Liver (tissue), 9 donors: ENCODE data around the gene C16orf74. TPM values are rescaled to one million over a fixed set of nuclear protein-coding genes. Genes with fewer than 3 reads are reported as not detected.

ENCODE experiments used
- DNase-seq: peaks from one replicate; pipeline ENCODE4 v3.0.0-alpha.2; 2017; ENCODE audit warnings: low spot score
- H3K27ac ChIP-seq, 2 donors: one replicate each; pipeline ENCODE4 v1.7.0; 2013; ENCODE audit warnings: inconsistent platforms in 2 of 2, low read length in 2 of 2, control low read depth in 1 of 2, low read depth in 1 of 2, mild to moderate bottlenecking in 1 of 2
- H3K27me3 ChIP-seq, 4 donors: one replicate each; pipeline versions ENCODE4 v1.6.1 to v1.7.0; 2013; ENCODE audit warnings: low read length in 3 of 4, inconsistent platforms in 1 of 4, mild to moderate bottlenecking in 1 of 4, moderate library complexity in 1 of 4; ENCODE audit not compliant: control insufficient read depth in 4 of 4, insufficient read depth in 4 of 4
- H3K36me3 ChIP-seq, 4 donors: one replicate each; pipeline versions ENCODE4 v1.6.1 to v1.7.0; 2013; ENCODE audit warnings: low read length in 3 of 4, mild to moderate bottlenecking in 3 of 4, low read depth in 1 of 4, moderate library complexity in 1 of 4; ENCODE audit not compliant: control insufficient read depth in 4 of 4, insufficient read depth in 3 of 4
- H3K4me1 ChIP-seq, 4 donors: one replicate each; pipeline versions ENCODE4 v1.6.1 to v1.7.0; 2013; ENCODE audit warnings: low read length in 3 of 4, mild to moderate bottlenecking in 3 of 4, moderate library complexity in 1 of 4; ENCODE audit not compliant: control insufficient read depth in 4 of 4, insufficient read depth in 4 of 4
- H3K4me3 ChIP-seq, 3 donors: one replicate each; pipeline versions ENCODE4 v1.6.1 to v1.7.0; 2013; ENCODE audit warnings: low read length in 3 of 3, control low read depth in 1 of 3, low read depth in 1 of 3, mild to moderate bottlenecking in 1 of 3
- H3K9ac ChIP-seq, 2 donors: one replicate each; pipeline ENCODE4 v1.7.0; 2013; ENCODE audit warnings: low read length in 2 of 2, mild to moderate bottlenecking in 2 of 2, moderate library complexity in 2 of 2, control low read depth in 1 of 2, low read depth in 1 of 2
- H3K9me3 ChIP-seq, 4 donors: one replicate each; pipeline versions ENCODE4 v1.6.1 to v1.7.0; 2013; ENCODE audit warnings: low read length in 3 of 4; ENCODE audit not compliant: control insufficient read depth in 4 of 4
- EGR1 ChIP-seq, 2 donors: IDR thresholded peaks; 2 replicates each; pipeline ENCODE4 v1.6.1; 2016 to 2018; ENCODE audit warnings: antibody characterized with exemption in 2 of 2, low read depth in 2 of 2
- FOXA1 ChIP-seq: IDR thresholded peaks from 2 replicates; pipeline ENCODE4 v1.6.1; 2016; ENCODE audit warnings: antibody characterized with exemption
- FOXA2 ChIP-seq: IDR thresholded peaks from 2 replicates; pipeline ENCODE4 v1.6.1; 2016; ENCODE audit warnings: antibody characterized with exemption
- GABPA ChIP-seq, 2 donors: IDR thresholded peaks in 1 of 2; conservative IDR thresholded peaks in 1 of 2; 2 replicates each; pipeline ENCODE4 v1.6.1; 2016; ENCODE audit warnings: antibody characterized with exemption in 2 of 2, mild to moderate bottlenecking in 1 of 2, moderate library complexity in 1 of 2
- HNF4A ChIP-seq, 2 donors: conservative IDR thresholded peaks; 2 replicates each; pipeline ENCODE4 v1.6.1; 2016; ENCODE audit warnings: antibody characterized with exemption in 2 of 2, mild to moderate bottlenecking in 2 of 2
- HNF4G ChIP-seq: IDR thresholded peaks from 2 replicates; pipeline ENCODE4 v1.6.1; 2016; ENCODE audit warnings: antibody characterized with exemption
- NR2F2 ChIP-seq: IDR thresholded peaks from 2 replicates; pipeline ENCODE4 v1.6.1; 2016; ENCODE audit warnings: antibody characterized with exemption
- RAD21 ChIP-seq, 2 donors: IDR thresholded peaks; 2 replicates each; pipeline ENCODE4 v1.6.1; 2016; ENCODE audit warnings: antibody characterized with exemption in 2 of 2, mild to moderate bottlenecking in 2 of 2
- RXRA ChIP-seq, 2 donors: IDR thresholded peaks; 2 replicates each; pipeline ENCODE4 v1.6.1; 2017 to 2018; ENCODE audit warnings: antibody characterized with exemption in 2 of 2, mild to moderate bottlenecking in 1 of 2
- TAF1 ChIP-seq: conservative IDR thresholded peaks from 2 replicates; pipeline ENCODE4 v1.6.1; 2016; ENCODE audit warnings: antibody characterized with exemption, mild to moderate bottlenecking
- WGBS: extraction: QIAGEN DNeasy Blood & Tissue Kit; methylation state at CpG from one replicate; pipeline ENCODE4 v1.1.7; 2013; 5-methylcytosine and 5-hydroxymethylcytosine counted together
- polyA plus RNA-seq, 2 donors: library from polyadenylated mRNA; stranded (reverse) in 1 of 2; unstranded in 1 of 2; fragments of 200-250 nt in 1 of 2; fragments of >200 nt in 1 of 2; fragmentation: Nextera tagmentation in 1 of 2; extraction: Ambion mirVana in 1 of 2; gene quantifications; one replicate each; pipeline versions ENCODE4 v1.2.1 to v1.2.3, GENCODE V29; 2013 to 2015
- total RNA-seq, 2 donors: library from RNA; depleted of rRNA; stranded (reverse); fragments of >200 nt; gene quantifications; one replicate each; pipeline ENCODE4 v1.2.3, GENCODE V29; 2014
- TF ChIP-seq, protein P1 (sequence below): IDR thresholded peaks from 2 replicates; pipeline ENCODE4 v1.6.1; 2016; ENCODE audit warnings: antibody characterized with exemption, mild to moderate bottlenecking
- TF ChIP-seq, protein P2 (sequence below): fragments of 150-350 bp; IDR thresholded peaks from 2 replicates; pipeline ENCODE4 v1.5.1; 2017; ENCODE audit warnings: improper control_type of control experiment, low read depth, low read length; ENCODE audit not compliant: missing input control
- TF ChIP-seq, protein P3 (sequence below): IDR thresholded peaks from 2 replicates; pipeline ENCODE4 v1.6.1; 2016; ENCODE audit warnings: antibody characterized with exemption
- TF ChIP-seq, protein P4 (sequence below): IDR thresholded peaks from 2 replicates; pipeline ENCODE4 v1.6.1; 2016; ENCODE audit warnings: antibody characterized with exemption
- TF ChIP-seq, protein P5 (sequence below): IDR thresholded peaks from 2 replicates; pipeline ENCODE4 v1.6.1; 2016; ENCODE audit warnings: antibody characterized with exemption
- donor health status: healthy.
- donor health status: healthy.
- donor health status: healthy.
- donor health status: healthy.
- donor health status: healthy.

C16orf74 gene
- total and polyA plus RNA-seq, 4 donors, result 0.37 to 0.75 (median 0.43) TPM

DNA sequence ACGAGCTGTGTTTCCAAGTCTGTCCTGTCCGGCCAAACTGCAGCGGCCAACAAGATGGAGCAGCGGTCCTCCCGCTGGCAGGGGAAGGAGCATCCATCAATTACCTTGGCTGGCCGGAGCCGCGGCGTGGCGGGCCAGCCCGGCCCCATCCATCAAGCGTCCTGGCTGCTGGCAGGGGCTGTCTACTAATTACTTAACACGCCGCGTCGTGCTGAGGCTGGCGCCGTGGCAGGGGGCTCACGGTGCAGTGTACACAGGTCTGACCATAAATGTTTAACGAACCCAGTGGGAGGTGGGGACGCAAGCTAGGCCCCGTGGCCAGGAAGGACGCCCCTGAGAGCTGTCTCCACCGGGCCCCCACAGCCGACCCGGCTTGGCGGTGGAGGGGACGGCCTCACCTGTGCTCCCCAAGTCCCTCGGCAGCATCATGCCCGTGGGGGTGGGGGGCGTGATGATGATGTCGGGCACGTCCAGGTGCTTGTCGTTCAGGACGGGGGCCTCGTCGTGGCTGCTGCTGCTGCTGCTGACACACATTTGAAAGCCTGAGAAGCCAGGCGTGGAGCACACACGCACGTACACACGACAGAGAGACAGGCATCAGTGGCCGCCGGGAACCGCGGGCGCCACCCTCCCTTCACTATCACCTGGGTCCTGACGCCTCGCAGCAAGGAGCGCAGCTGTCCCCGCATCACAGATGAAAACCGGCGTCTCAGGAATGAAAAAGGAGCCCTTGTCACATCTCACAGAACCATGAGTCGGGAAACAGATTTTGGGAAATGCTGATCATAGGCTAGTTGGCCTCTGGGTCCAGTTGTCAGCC is 40.9 kb downstream of the C16orf74 start:
- no peaks in the 10 kb centered on the region for H3K27me3 ChIP-seq
- 80% methylated on average over 53 of the region's 53 CpGs for WGBS
- no peak overlapping the region for H3K27ac ChIP-seq
- no peak for DNase-seq
- peaks cover 0 to 5% (median 0%) of the 10 kb centered on the region in 4 donors for H3K9me3 ChIP-seq
- no peak overlapping the region for H3K4me3 ChIP-seq
- TF ChIP-seq, protein P1, sequence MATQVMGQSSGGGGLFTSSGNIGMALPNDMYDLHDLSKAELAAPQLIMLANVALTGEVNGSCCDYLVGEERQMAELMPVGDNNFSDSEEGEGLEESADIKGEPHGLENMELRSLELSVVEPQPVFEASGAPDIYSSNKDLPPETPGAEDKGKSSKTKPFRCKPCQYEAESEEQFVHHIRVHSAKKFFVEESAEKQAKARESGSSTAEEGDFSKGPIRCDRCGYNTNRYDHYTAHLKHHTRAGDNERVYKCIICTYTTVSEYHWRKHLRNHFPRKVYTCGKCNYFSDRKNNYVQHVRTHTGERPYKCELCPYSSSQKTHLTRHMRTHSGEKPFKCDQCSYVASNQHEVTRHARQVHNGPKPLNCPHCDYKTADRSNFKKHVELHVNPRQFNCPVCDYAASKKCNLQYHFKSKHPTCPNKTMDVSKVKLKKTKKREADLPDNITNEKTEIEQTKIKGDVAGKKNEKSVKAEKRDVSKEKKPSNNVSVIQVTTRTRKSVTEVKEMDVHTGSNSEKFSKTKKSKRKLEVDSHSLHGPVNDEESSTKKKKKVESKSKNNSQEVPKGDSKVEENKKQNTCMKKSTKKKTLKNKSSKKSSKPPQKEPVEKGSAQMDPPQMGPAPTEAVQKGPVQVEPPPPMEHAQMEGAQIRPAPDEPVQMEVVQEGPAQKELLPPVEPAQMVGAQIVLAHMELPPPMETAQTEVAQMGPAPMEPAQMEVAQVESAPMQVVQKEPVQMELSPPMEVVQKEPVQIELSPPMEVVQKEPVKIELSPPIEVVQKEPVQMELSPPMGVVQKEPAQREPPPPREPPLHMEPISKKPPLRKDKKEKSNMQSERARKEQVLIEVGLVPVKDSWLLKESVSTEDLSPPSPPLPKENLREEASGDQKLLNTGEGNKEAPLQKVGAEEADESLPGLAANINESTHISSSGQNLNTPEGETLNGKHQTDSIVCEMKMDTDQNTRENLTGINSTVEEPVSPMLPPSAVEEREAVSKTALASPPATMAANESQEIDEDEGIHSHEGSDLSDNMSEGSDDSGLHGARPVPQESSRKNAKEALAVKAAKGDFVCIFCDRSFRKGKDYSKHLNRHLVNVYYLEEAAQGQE, result no peak
- no peak for TF ChIP-seq FOXA1
- TF ChIP-seq, protein P2, sequence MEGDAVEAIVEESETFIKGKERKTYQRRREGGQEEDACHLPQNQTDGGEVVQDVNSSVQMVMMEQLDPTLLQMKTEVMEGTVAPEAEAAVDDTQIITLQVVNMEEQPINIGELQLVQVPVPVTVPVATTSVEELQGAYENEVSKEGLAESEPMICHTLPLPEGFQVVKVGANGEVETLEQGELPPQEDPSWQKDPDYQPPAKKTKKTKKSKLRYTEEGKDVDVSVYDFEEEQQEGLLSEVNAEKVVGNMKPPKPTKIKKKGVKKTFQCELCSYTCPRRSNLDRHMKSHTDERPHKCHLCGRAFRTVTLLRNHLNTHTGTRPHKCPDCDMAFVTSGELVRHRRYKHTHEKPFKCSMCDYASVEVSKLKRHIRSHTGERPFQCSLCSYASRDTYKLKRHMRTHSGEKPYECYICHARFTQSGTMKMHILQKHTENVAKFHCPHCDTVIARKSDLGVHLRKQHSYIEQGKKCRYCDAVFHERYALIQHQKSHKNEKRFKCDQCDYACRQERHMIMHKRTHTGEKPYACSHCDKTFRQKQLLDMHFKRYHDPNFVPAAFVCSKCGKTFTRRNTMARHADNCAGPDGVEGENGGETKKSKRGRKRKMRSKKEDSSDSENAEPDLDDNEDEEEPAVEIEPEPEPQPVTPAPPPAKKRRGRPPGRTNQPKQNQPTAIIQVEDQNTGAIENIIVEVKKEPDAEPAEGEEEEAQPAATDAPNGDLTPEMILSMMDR, result no peak
- TF ChIP-seq TAF1, result no peak
- no peak for TF ChIP-seq EGR1 (IDR thresholded peaks at IDR 0.05; ENCODE audit: low read depth in 2 of 2)
- TF ChIP-seq, protein P3, sequence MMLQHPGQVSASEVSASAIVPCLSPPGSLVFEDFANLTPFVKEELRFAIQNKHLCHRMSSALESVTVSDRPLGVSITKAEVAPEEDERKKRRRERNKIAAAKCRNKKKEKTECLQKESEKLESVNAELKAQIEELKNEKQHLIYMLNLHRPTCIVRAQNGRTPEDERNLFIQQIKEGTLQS, result no peak
- TF ChIP-seq HNF4A (conservative IDR thresholded peaks at IDR 0.05), result no peak
- TF ChIP-seq, protein P4, sequence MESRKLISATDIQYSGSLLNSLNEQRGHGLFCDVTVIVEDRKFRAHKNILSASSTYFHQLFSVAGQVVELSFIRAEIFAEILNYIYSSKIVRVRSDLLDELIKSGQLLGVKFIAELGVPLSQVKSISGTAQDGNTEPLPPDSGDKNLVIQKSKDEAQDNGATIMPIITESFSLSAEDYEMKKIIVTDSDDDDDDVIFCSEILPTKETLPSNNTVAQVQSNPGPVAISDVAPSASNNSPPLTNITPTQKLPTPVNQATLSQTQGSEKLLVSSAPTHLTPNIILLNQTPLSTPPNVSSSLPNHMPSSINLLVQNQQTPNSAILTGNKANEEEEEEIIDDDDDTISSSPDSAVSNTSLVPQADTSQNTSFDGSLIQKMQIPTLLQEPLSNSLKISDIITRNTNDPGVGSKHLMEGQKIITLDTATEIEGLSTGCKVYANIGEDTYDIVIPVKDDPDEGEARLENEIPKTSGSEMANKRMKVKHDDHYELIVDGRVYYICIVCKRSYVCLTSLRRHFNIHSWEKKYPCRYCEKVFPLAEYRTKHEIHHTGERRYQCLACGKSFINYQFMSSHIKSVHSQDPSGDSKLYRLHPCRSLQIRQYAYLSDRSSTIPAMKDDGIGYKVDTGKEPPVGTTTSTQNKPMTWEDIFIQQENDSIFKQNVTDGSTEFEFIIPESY, result no peak
- TF ChIP-seq RAD21 (IDR thresholded peaks at IDR 0.05), result no peak
- TF ChIP-seq, protein P5, sequence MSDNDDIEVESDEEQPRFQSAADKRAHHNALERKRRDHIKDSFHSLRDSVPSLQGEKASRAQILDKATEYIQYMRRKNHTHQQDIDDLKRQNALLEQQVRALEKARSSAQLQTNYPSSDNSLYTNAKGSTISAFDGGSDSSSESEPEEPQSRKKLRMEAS, result no peak
- TF ChIP-seq HNF4G, result no peak
- TF ChIP-seq NR2F2, result no peak
- no peak for TF ChIP-seq RXRA (IDR thresholded peaks at IDR 0.05)
- TF ChIP-seq GABPA (IDR thresholded peaks at IDR 0.05 in 1 of 2, conservative IDR thresholded peaks at IDR 0.05 in 1 of 2), result no peak
- no peak for TF ChIP-seq FOXA2
- H3K36me3 ChIP-seq, result no peaks in the 10 kb centered on the region
- no peaks in the 10 kb centered on the region for H3K4me1 ChIP-seq
- no peak overlapping the region for H3K9ac ChIP-seq
